Measurements from ENCODE around the gene PHLDA3.

GRCh38 chr1:201475130-201475529, 6.1 kb upstream of the PHLDA3 start:
- TF ChIP-seq CTCF (IDR thresholded peaks at IDR 0.05 in 8 of 11, conservative IDR thresholded peaks at IDR 0.05 in 3 of 11) (no peak), POLR2AphosphoS5 (IDR thresholded peaks at IDR 0.05) (no peak)
